ENCODE measurements around the gene CAPN7.

- TF ChIP-seq CTCF (IDR thresholded peaks at IDR 0.05): no peak
- TF ChIP-seq POLR2A (IDR thresholded peaks at IDR 0.05): no peak
These were observed 74.9 kb downstream of the CAPN7 start for GRCh38 chr3:15280853-15281532.

Measured in lower leg skin (tissue), 3 donors.